ENCODE measurements around the gene PPME1. TPM values are rescaled to one million over a fixed set of nuclear protein-coding genes. Genes with fewer than 3 reads are reported as not detected.

PPME1 gene
- total RNA-seq, 1 donor from 2014 or later, result 29.2 TPM

DNA sequence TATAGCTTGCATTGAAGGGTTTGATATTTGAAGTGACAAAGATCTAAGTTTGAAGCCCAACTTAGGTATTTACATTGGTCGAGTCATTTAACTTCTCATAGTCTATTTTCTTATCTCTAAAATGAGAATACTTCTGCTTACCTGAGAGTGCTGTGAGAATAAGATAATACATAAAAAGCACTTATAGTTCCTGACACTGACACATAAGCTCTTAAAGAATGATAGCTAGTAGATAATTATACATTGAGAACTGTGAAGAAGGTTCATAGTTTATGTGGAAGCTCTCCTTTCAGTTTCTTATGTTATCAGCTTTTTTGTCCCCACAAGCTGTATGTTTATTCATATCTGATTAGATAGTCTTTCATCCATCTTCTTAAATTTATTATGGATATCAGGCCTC lies 4.8 kb downstream of the PPME1 start:
- DNase-seq (ENCODE audit: extremely low spot score in 2 of 2), result no peak
- TF ChIP-seq POLR2A (IDR thresholded peaks at IDR 0.05) (no peak), CTCF (IDR thresholded peaks at IDR 0.05) (no peak), POLR2AphosphoS5 (IDR thresholded peaks at IDR 0.05; ENCODE audit: insufficient read depth in 1 of 2, low read depth in 1 of 2) (no peak)
- Histone ChIP-seq H3K4me1 (peaks cover 27% of the 10 kb centered on the region), H3K4me3 (no peak overlapping the region), H3K9me3 (no peaks in the 10 kb centered on the region), H3K27ac (no peak overlapping the region), H3K27me3 (no peaks in the 10 kb centered on the region), H3K36me3 (no peaks in the 10 kb centered on the region)
- intact Hi-C loops (cut with DNase I), result no loop called here

DNA sequence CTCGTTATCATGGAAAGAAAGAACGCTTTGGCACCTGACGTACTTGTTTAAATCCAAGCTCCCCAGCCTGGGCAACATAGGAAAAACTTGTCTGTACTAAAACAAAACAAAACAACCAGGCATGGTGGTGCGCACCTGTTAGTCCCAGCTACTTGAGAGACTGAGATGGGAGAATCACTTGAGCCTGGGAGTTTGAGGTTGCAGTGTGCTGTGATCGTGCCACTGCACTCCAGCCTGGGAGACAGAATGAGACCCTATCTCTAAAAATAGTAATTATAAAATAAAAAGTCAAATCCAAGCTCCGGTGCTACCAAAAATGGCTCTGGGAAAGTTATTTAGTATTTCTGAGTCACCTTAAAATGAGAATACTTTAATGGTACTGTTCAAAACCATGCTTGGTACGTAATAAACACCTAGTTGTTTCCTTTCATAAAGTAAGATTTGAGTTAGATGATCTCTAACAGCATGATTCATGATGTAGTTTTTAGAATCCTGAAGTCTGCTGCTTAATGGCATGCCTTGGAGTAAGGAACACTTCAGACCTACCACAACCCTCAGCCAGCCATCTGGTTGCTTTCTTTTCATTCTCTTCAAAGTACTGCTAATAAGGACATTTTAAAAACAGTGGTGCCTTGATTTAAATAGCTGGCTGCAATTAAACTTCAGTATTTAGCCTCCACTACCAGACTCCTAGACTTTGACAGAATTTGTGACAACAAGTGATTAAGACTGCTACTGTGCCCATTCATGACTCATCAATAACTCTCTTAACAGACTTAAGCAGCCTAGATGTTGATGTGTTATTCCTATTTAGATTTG lies 8.4 kb downstream of the PPME1 start:
- Histone ChIP-seq H3K4me1 (peaks cover 16% of the 10 kb centered on the region), H3K27ac (no peak overlapping the region), H3K4me3 (no peak overlapping the region), H3K27me3 (no peaks in the 10 kb centered on the region), H3K36me3 (no peaks in the 10 kb centered on the region), H3K9me3 (no peaks in the 10 kb centered on the region)
- no peak for DNase-seq (ENCODE audit: extremely low spot score in 2 of 2)
- intact Hi-C loops (cut with DNase I), result no loop called here
- TF ChIP-seq CTCF (IDR thresholded peaks at IDR 0.05), result no peak
- no peak for TF ChIP-seq POLR2A (IDR thresholded peaks at IDR 0.05)
- no peak for TF ChIP-seq POLR2AphosphoS5 (IDR thresholded peaks at IDR 0.05; ENCODE audit: insufficient read depth in 1 of 2, low read depth in 1 of 2)

GRCh38 chr11:74182635-74183034 lies 11.5 kb downstream of the PPME1 start:
- intact Hi-C loops (cut with DNase I), result no loop called here
- no peaks in the 10 kb centered on the region for H3K36me3 ChIP-seq
- TF ChIP-seq CTCF (IDR thresholded peaks at IDR 0.05) (no peak), POLR2AphosphoS5 (IDR thresholded peaks at IDR 0.05; ENCODE audit: insufficient read depth in 1 of 2, low read depth in 1 of 2) (no peak), POLR2A (IDR thresholded peaks at IDR 0.05) (no peak)
- H3K27ac ChIP-seq, result no peak overlapping the region
- H3K27me3 ChIP-seq, result no peaks in the 10 kb centered on the region
- no peak overlapping the region for H3K4me3 ChIP-seq
- H3K9me3 ChIP-seq, result no peaks in the 10 kb centered on the region
- peaks cover 14% of the 10 kb centered on the region for H3K4me1 ChIP-seq
- DNase-seq (ENCODE audit: extremely low spot score in 2 of 2), result no peak

- no peak overlapping the region for H3K4me3 ChIP-seq
- intact Hi-C loops (cut with DNase I), result no loop called here
- no peaks in the 10 kb centered on the region for H3K9me3 ChIP-seq
- no peaks in the 10 kb centered on the region for H3K27me3 ChIP-seq
- H3K4me1 ChIP-seq, result peaks cover 6% of the 10 kb centered on the region
- TF ChIP-seq POLR2A (IDR thresholded peaks at IDR 0.05), result no peak
- no peak for TF ChIP-seq POLR2AphosphoS5 (IDR thresholded peaks at IDR 0.05; ENCODE audit: insufficient read depth in 1 of 2, low read depth in 1 of 2)
- no peak for TF ChIP-seq CTCF (IDR thresholded peaks at IDR 0.05)
- no peak overlapping the region for H3K27ac ChIP-seq
- no peak for DNase-seq (ENCODE audit: extremely low spot score in 2 of 2)
- no peaks in the 10 kb centered on the region for H3K36me3 ChIP-seq
Measured at GRCh38 chr11:74185285-74185684, 14.2 kb downstream of the PPME1 start.

DNA sequence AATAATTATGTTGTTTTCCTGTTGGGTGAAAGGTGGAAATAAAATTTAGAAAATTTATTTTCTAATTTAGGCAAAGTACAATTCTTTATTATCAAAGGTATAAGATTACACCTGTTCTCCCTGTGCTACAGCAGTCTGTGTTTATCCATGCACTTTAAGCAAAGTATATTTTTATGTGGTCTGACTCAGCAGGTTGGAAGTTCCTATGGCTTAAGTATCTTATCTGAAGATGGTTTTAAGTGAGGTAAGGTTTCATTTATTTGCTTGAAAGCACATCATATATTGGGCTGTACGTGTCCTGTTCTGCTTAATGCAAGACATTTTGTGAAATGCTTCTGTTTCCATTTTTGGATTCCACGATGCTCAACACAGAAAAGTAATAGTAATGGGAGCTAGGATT lies 14.6 kb downstream of the PPME1 start:
- DNase-seq (ENCODE audit: extremely low spot score in 2 of 2), result no peak
- intact Hi-C loops (cut with DNase I), result no loop called here
- Histone ChIP-seq H3K4me1 (peaks cover 6% of the 10 kb centered on the region), H3K36me3 (no peaks in the 10 kb centered on the region), H3K27ac (no peak overlapping the region), H3K9me3 (no peaks in the 10 kb centered on the region), H3K4me3 (no peak overlapping the region), H3K27me3 (no peaks in the 10 kb centered on the region)
- TF ChIP-seq POLR2A (IDR thresholded peaks at IDR 0.05) (no peak), POLR2AphosphoS5 (IDR thresholded peaks at IDR 0.05; ENCODE audit: insufficient read depth in 1 of 2, low read depth in 1 of 2) (no peak), CTCF (IDR thresholded peaks at IDR 0.05) (no peak)

Measured in vagina (tissue), 2 donors.